Vagina (tissue), 2 donors: ENCODE data around the gene TCF7L1.

ENCODE experiments used
- CTCF ChIP-seq, 3 experiments: fragments of 450-650 bp in 2 of 3; fragments of 200-600 bp in 1 of 3; sonication (generic) in 1 of 3; IDR thresholded peaks; one replicate each; pipeline ENCODE4 v1.5.1; 2017 to 2019; ENCODE audit warnings: antibody characterized with exemption in 3 of 3, mild to moderate bottlenecking in 2 of 3, moderate library complexity in 2 of 3
- POLR2A ChIP-seq, 2 donors: fragments of 450-650 bp; IDR thresholded peaks; one replicate each; pipeline ENCODE4 v1.6.1; 2017; ENCODE audit warnings: antibody characterized with exemption in 2 of 2, mild to moderate bottlenecking in 2 of 2, moderate library complexity in 2 of 2
- POLR2AphosphoS5 ChIP-seq, 2 donors: sonication (generic); formaldehyde crosslinking; IDR thresholded peaks; one replicate each; pipeline ENCODE4 v1.9.0; 2017; ENCODE audit warnings: antibody characterized with exemption in 2 of 2, mild to moderate bottlenecking in 2 of 2, low read depth in 1 of 2; ENCODE audit not compliant: insufficient read depth in 1 of 2

- TF ChIP-seq CTCF (IDR thresholded peaks at IDR 0.05) = no peak
- TF ChIP-seq POLR2AphosphoS5 (IDR thresholded peaks at IDR 0.05; ENCODE audit: insufficient read depth in 1 of 2, low read depth in 1 of 2) = no peak
- no peak for TF ChIP-seq POLR2A (IDR thresholded peaks at IDR 0.05)
These were observed 52.3 kb downstream of the TCF7L1 start for GRCh38 chr2:85185431-85185940.
